ENCODE data around the gene IRF4. TPM values are rescaled to one million over a fixed set of nuclear protein-coding genes. Genes with fewer than 3 reads are reported as not detected.

IRF4 gene
- total and polyA plus RNA-seq, 2 experiments from 2014 or later = 1.3 to 1.9 TPM

DNA sequence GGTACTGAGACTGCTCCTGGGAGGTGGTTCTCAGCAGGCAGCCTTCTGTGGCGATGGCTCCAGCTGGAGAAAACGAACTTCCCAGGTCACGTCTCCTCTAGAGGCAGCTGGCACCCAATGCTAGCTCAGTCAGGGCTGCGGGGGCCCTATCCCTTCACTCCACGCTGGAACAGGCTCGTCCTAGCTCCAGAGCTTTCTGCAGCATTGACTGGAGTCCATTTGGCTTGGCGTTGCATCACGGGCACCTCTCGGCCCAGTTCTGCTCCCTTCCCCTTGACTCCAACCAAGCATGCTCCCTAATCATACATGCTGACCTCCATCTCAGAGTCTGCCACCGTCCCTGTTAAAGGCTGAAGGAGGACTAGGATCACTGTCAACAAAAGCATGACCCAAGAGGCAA, 5.9 kb upstream of the IRF4 start:
- ATAC-seq (no peak), DNase-seq (ENCODE audit: low spot score) (no peak)
- Histone ChIP-seq H3K4me3 (no peak overlapping the region), H3K27ac (ENCODE audit: low read depth) (no peak overlapping the region), H3K36me3 (ENCODE audit: insufficient read depth) (no peaks in the 10 kb centered on the region; the same call in 1 of the 2 replicates), H2AFZ (no peak overlapping the region), H3F3A (replicated peaks; ENCODE audit: low read depth) (no peaks in the 10 kb centered on the region), H4K20me1 (replicated peaks; ENCODE audit: insufficient read depth) (no peaks in the 10 kb centered on the region), H3K9me2 (ENCODE audit: insufficient read depth) (no peaks in the 10 kb centered on the region), H3K79me2 (replicated peaks; ENCODE audit: insufficient read depth) (no peaks in the 10 kb centered on the region), H3K4me1 (ENCODE audit: insufficient read depth) (peaks cover 2% of the 10 kb centered on the region), H3K27me3 (ENCODE audit: insufficient read depth) (peaks cover 23% of the 10 kb centered on the region), H3K4me2 (no peak overlapping the region)
- Mint-ChIP-seq H3K27ac (no peak overlapping the region), H3K27me3 (ENCODE audit: insufficient read depth, low read depth, poor library complexity) (peaks cover 28% of the 10 kb centered on the region), H3K4me1 (no peaks in the 10 kb centered on the region), H3K4me3 (no peak overlapping the region), H3K9me3 (peaks cover 16% of the 10 kb centered on the region), H3K36me3 (ENCODE audit: low read depth) (peaks cover 4% of the 10 kb centered on the region)
- no peak for TF ChIP-seq ZNF331 (CRISPR knock-in tag; IDR thresholded peaks at IDR 0.05; ENCODE audit: low read depth)
- TF ChIP-seq POLR2AphosphoS5 (IDR thresholded peaks at IDR 0.05; ENCODE audit: low read depth) = no peak
- no peak for TF ChIP-seq NANOG (IDR thresholded peaks at IDR 0.05; ENCODE audit: borderline replicate concordance)

DNA sequence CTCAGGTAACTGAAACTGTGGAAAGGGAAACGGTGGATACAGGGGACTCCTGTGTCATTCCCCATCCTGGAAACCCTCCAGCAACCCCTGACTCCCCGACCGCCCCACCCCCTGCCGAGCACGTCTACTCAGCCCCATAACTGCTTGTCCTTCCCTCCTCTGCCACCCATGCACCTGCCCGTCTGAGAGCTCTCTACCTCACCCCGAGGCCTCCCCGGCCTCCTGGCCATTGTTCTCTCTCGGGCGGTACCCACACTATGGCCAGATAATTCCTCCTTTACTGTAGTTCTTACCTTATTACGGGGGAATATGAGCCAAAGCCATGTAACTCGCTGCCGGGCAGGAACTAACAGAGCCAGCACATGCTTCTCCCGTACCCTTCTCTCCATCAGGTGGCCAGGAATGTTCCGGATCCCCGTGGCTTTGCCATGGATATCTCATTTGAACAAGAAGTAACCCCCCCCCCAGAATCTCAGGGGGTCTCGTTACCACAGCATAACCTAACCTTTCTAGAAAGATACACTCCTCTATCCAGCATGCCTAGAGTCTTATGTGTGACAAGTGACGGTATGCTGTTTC, 4.8 kb upstream of the IRF4 start:
- DNase-seq (ENCODE audit: low spot score) (no peak), ATAC-seq (no peak)
- Mint-ChIP-seq H3K27ac (no peak overlapping the region), H3K27me3 (ENCODE audit: insufficient read depth, low read depth, poor library complexity) (peaks cover 36% of the 10 kb centered on the region), H3K36me3 (ENCODE audit: low read depth) (no peaks in the 10 kb centered on the region; the same call in 2 of the 3 replicates), H3K9me3 (peaks cover 5% of the 10 kb centered on the region), H3K4me1 (no peaks in the 10 kb centered on the region), H3K4me3 (no peak overlapping the region)
- Histone ChIP-seq H3K9me2 (ENCODE audit: insufficient read depth) (no peaks in the 10 kb centered on the region), H3K79me2 (replicated peaks; ENCODE audit: insufficient read depth) (no peaks in the 10 kb centered on the region), H4K20me1 (replicated peaks; ENCODE audit: insufficient read depth) (no peaks in the 10 kb centered on the region), H3F3A (replicated peaks; ENCODE audit: low read depth) (no peaks in the 10 kb centered on the region), H3K27ac (ENCODE audit: low read depth) (no peak overlapping the region), H3K36me3 (ENCODE audit: insufficient read depth) (no peaks in the 10 kb centered on the region), H3K27me3 (ENCODE audit: insufficient read depth) (peaks cover 33% of the 10 kb centered on the region), H3K4me2 (no peak overlapping the region), H3K4me1 (ENCODE audit: insufficient read depth) (peaks cover 5% of the 10 kb centered on the region), H3K4me3 (no peak overlapping the region), H2AFZ (no peak overlapping the region)
- TF ChIP-seq CREB1 (CRISPR knock-in tag; IDR thresholded peaks at IDR 0.05; ENCODE audit: low read depth) (no peak), NANOG (IDR thresholded peaks at IDR 0.05; ENCODE audit: borderline replicate concordance) (no peak), EZH2phosphoT487 (IDR thresholded peaks at IDR 0.05; ENCODE audit: unreplicated experiment) (no peak), ZNF114 (CRISPR knock-in tag; IDR thresholded peaks at IDR 0.05) (no peak), STAT1 (IDR thresholded peaks at IDR 0.05; ENCODE audit: unreplicated experiment) (no peak), ZNF331 (CRISPR knock-in tag; IDR thresholded peaks at IDR 0.05; ENCODE audit: low read depth) (no peak)
- TF ChIP-seq, protein P1, sequence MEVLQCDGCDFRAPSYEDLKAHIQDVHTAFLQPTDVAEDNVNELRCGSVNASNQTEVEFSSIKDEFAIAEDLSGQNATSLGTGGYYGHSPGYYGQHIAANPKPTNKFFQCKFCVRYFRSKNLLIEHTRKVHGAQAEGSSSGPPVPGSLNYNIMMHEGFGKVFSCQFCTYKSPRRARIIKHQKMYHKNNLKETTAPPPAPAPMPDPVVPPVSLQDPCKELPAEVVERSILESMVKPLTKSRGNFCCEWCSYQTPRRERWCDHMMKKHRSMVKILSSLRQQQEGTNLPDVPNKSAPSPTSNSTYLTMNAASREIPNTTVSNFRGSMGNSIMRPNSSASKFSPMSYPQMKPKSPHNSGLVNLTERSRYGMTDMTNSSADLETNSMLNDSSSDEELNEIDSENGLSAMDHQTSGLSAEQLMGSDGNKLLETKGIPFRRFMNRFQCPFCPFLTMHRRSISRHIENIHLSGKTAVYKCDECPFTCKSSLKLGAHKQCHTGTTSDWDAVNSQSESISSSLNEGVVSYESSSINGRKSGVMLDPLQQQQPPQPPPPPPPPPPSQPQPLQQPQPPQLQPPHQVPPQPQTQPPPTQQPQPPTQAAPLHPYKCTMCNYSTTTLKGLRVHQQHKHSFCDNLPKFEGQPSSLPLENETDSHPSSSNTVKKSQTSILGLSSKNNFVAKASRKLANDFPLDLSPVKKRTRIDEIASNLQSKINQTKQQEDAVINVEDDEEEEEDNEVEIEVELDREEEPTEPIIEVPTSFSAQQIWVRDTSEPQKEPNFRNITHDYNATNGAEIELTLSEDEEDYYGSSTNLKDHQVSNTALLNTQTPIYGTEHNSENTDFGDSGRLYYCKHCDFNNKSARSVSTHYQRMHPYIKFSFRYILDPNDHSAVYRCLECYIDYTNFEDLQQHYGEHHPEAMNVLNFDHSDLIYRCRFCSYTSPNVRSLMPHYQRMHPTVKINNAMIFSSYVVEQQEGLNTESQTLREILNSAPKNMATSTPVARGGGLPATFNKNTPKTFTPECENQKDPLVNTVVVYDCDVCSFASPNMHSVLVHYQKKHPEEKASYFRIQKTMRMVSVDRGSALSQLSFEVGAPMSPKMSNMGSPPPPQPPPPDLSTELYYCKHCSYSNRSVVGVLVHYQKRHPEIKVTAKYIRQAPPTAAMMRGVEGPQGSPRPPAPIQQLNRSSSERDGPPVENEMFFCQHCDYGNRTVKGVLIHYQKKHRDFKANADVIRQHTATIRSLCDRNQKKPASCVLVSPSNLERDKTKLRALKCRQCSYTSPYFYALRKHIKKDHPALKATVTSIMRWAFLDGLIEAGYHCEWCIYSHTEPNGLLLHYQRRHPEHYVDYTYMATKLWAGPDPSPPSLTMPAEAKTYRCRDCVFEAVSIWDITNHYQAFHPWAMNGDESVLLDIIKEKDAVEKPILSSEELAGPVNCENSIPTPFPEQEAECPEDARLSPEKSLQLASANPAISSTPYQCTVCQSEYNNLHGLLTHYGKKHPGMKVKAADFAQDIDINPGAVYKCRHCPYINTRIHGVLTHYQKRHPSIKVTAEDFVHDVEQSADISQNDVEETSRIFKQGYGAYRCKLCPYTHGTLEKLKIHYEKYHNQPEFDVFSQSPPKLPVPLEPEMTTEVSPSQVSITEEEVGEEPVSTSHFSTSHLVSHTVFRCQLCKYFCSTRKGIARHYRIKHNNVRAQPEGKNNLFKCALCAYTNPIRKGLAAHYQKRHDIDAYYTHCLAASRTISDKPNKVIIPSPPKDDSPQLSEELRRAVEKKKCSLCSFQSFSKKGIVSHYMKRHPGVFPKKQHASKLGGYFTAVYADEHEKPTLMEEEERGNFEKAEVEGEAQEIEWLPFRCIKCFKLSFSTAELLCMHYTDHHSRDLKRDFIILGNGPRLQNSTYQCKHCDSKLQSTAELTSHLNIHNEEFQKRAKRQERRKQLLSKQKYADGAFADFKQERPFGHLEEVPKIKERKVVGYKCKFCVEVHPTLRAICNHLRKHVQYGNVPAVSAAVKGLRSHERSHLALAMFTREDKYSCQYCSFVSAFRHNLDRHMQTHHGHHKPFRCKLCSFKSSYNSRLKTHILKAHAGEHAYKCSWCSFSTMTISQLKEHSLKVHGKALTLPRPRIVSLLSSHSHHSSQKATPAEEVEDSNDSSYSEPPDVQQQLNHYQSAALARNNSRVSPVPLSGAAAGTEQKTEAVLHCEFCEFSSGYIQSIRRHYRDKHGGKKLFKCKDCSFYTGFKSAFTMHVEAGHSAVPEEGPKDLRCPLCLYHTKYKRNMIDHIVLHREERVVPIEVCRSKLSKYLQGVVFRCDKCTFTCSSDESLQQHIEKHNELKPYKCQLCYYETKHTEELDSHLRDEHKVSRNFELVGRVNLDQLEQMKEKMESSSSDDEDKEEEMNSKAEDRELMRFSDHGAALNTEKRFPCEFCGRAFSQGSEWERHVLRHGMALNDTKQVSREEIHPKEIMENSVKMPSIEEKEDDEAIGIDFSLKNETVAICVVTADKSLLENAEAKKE (CRISPR knock-in tag; IDR thresholded peaks at IDR 0.05) = no peak

All from GM23338 (cell line).